ENCODE results near the gene SOWAHA. TPM values are rescaled to one million over a fixed set of nuclear protein-coding genes. Genes with fewer than 3 reads are reported as not detected.

Gene SOWAHA
- total and polyA plus RNA-seq, 2 of the 4 experiments (the other 2 are of a cell fraction), result 0.03 TPM; not detected in 1

- Histone ChIP-seq H2BK5ac (ENCODE audit: low read depth, low read length, poor library complexity, severe bottlenecking) (no peak overlapping the region), H3K23ac (ENCODE audit: low read depth, low read length) (no peak overlapping the region), H4K8ac (ENCODE audit: low read depth in 2 of 2, low read length in 2 of 2) (peak overlapping the region; percentile 80 to 86), H3K18ac (ENCODE audit: low read depth, low read length) (no peak overlapping the region; the same call in 1 of the 2 replicates), H2AK5ac (ENCODE audit: low read depth, low read length) (0 out of 2 replicates have a peak overlapping the region, but pooled peaks have one; percentile 37), H3K36me3 (ENCODE audit: control insufficient read depth, insufficient read depth, low read length) (no peaks in the 10 kb centered on the region), H3K27me3 (ENCODE audit: control insufficient read depth, insufficient read depth, low read length) (no peaks in the 10 kb centered on the region), H4K20me1 (ENCODE audit: insufficient read depth, low read length) (no peaks in the 10 kb centered on the region), H3K9ac (ENCODE audit: low read depth, low read length) (peak overlapping the region; percentile 71; the same call in 1 of the 2 replicates), H3K27ac (ENCODE audit: insufficient read depth, low read length) (peak overlapping the region; percentile 52; the same call in 1 of the 2 replicates), H2AK9ac (replicated peaks; ENCODE audit: low read depth, low read length, poor library complexity) (peak overlapping the region; percentile 84), H3K56ac (ENCODE audit: extremely low read depth, insufficient read depth, low read length) (no peak overlapping the region), H3K4me2 (ENCODE audit: low read depth, low read length) (peak overlapping the region; percentile 79), H2BK120ac (ENCODE audit: low read depth, low read length) (no peak overlapping the region), H3K4me1 (ENCODE audit: control insufficient read depth, insufficient read depth, low read length) (peaks cover 2% of the 10 kb centered on the region; the same call in 1 of the 2 replicates), H3K79me1 (ENCODE audit: low read depth in 1 of 2, low read length in 2 of 2) (peaks cover 13 to 31% of the 10 kb centered on the region in 2 experiments; a peak in 3 of 4 replicates), H3K9me3 (ENCODE audit: control insufficient read depth, insufficient read depth, low read length) (no peaks in the 10 kb centered on the region), H2AFZ (replicated peaks; ENCODE audit: low read length, poor library complexity) (peak overlapping the region; percentile 49), H3K9me1 (ENCODE audit: insufficient read depth, low read length) (peaks cover 4% of the 10 kb centered on the region; the same call in 1 of the 2 replicates), H2BK15ac (ENCODE audit: low read depth, low read length) (no peak overlapping the region), H3K14ac (replicated peaks; ENCODE audit: low read depth, low read length) (peak overlapping the region; percentile 78; the same call in 1 of the 2 replicates), H2BK20ac (ENCODE audit: low read depth, low read length) (no peak overlapping the region), H3K4me3 (ENCODE audit: insufficient read depth, low read depth, low read length) (peak overlapping the region; percentile 84), H4K91ac (ENCODE audit: insufficient read depth, low read depth, low read length) (peak overlapping the region; percentile 39; the same call in 1 of the 2 replicates), H3K4ac (ENCODE audit: low read depth, low read length) (peak overlapping the region; percentile 46), H4K5ac (ENCODE audit: low read depth, low read length) (peak overlapping the region; percentile 64; the same call in 1 of the 2 replicates)
- dilution Hi-C loops (cut with HindIII; ENCODE audit: low sequenced_read_pairs, unreplicated experiment), result no loop called here
- no peak for DNase-seq
- CTCF ChIA-PET, result interaction anchor here (0.6 to 0.8 kb wide), 2 partner anchors 220 to 241 kb away, joined by 3 read pairs; partner anchors contain the start of gene HSPA4
- no TSS peak for BruUV-seq (replicated peaks)
- TF ChIP-seq MAZ (IDR thresholded peaks at IDR 0.05; ENCODE audit: borderline replicate concordance, low read depth, low read length), result no peak
- no peak for TF ChIP-seq RCOR1 (IDR thresholded peaks at IDR 0.05; ENCODE audit: insufficient replicate concordance, low read length)
- TF ChIP-seq BHLHE40 (IDR thresholded peaks at IDR 0.05; ENCODE audit: low read depth, low read length), result no peak
- TF ChIP-seq SMC3 (IDR thresholded peaks at IDR 0.05; ENCODE audit: low read depth, low read length), result no peak
- no peak for TF ChIP-seq USF2 (IDR thresholded peaks at IDR 0.05; ENCODE audit: low read depth, low read length)
- no peak for TF ChIP-seq RFX5 (IDR thresholded peaks at IDR 0.05; ENCODE audit: low read depth, low read length)
- 94% methylated on average over 2 of the region's 15 CpGs; no CpG with 5 or more reads in 1 of the 2 experiments for WGBS, 2 experiments (ENCODE audit: extremely low coverage in 2 of 2, insufficient read length in 1 of 2)
- intact Hi-C loops (cut with micrococcal nuclease), result no loop called here
- no peak for ATAC-seq (ENCODE audit: low read depth)
- in situ Hi-C loops (cut with MboI; ENCODE audit: low sequenced_read_pairs), result no loop called here
- POLR2A ChIA-PET (ENCODE audit: unreplicated experiment), result no interaction called here
Observed at GRCh38 chr5:132831095-132831860, 18.2 kb downstream of the SOWAHA start.
